Measurements from ENCODE around the gene EFHB.

GRCh38 chr3:19937459-19938294, 3.7 kb upstream of the EFHB start:
- no peak for TF ChIP-seq POLR2A (IDR thresholded peaks at IDR 0.05)
- TF ChIP-seq, protein P1, sequence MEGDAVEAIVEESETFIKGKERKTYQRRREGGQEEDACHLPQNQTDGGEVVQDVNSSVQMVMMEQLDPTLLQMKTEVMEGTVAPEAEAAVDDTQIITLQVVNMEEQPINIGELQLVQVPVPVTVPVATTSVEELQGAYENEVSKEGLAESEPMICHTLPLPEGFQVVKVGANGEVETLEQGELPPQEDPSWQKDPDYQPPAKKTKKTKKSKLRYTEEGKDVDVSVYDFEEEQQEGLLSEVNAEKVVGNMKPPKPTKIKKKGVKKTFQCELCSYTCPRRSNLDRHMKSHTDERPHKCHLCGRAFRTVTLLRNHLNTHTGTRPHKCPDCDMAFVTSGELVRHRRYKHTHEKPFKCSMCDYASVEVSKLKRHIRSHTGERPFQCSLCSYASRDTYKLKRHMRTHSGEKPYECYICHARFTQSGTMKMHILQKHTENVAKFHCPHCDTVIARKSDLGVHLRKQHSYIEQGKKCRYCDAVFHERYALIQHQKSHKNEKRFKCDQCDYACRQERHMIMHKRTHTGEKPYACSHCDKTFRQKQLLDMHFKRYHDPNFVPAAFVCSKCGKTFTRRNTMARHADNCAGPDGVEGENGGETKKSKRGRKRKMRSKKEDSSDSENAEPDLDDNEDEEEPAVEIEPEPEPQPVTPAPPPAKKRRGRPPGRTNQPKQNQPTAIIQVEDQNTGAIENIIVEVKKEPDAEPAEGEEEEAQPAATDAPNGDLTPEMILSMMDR (IDR thresholded peaks at IDR 0.05) = no peak

Data from right lobe of liver (tissue), 4 donors.